ENCODE results near the gene TRAF7.
"Not testable (repeated sequence)": the region's sequence is repeated elsewhere in the genome, so short reads cannot be mapped to it uniquely, and the experiment has no call there.

Gene TRAF7

GRCh38 chr16:2155091-2155950 lies at the start of gene TRAF7:
Gene TRAF7, plus strand, starts transcription at chr16:2155782. Its CDS starts 8,139 bp downstream, at chr16:2163921.
- peak; percentile 88 to 95 for DNase-seq (ENCODE audit: low read depth in 2 of 2)

GRCh38 chr16:2106211-2106610 lies 49.4 kb upstream of the TRAF7 start:
- DNase-seq (ENCODE audit: low read depth in 2 of 2), result not testable (repeated sequence)

DNA sequence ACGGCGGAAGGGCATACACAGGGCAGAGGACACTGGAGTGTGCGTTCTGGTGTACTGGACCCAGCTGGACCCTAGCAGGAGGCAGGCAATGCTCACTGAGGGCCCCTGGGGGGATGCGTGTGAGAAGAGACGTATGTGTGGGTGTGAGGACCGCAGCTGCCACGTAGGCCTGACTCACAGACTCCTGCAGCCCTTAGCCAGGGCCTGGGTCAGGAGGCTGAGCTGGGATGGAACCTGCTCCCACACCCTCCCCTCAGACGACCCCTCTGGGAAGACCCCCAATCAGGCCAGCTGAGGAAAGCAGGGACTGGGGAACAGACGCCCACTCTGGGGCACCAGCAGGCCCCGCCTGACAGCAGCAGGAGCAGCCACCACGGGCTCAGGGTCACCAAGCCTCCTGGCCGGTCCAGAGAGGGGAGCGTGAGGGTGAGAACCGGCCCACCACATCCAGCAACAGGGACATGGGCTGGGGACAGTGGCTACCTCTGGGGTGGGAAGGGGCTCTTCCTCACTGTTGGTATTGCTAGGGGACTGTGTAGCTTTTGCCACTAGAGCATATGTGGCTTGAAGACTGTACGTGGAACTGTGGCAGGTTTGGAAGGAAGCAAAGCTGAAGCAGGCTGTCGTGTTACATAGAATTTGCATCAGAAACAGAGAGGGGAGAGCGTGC lies 48.3 kb upstream of the TRAF7 start:
- DNase-seq (ENCODE audit: low read depth in 2 of 2), result not testable (repeated sequence)

DNA sequence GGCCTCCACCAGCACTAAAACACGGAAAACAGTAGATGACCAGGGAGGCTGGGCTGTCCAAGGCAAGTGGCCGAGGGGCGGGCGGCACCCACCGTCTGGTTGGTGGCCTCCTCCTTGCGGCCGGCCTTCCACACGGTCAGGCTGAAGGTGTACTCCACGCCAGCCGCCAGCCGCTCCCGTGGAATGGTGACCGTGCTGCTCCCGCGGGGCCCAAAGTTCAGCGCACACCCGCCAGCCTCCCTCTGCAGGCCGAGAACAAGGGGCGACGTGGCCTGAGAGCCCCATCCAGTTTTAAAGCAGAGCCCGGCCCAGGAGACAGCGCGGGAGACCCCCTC lies 47.8 kb upstream of the TRAF7 start:
- DNase-seq (ENCODE audit: low read depth in 2 of 2), result not testable (repeated sequence)

GRCh38 chr16:2108446-2109270 lies 46.9 kb upstream of the TRAF7 start:
- DNase-seq (ENCODE audit: low read depth in 2 of 2), result not testable (repeated sequence)

GRCh38 chr16:2109271-2109580 lies 46.4 kb upstream of the TRAF7 start:
- not testable (repeated sequence) for DNase-seq (ENCODE audit: low read depth in 2 of 2)

GRCh38 chr16:2109872-2110271 lies 45.7 kb upstream of the TRAF7 start:
- DNase-seq (ENCODE audit: low read depth in 2 of 2), result not testable (repeated sequence)

DNA sequence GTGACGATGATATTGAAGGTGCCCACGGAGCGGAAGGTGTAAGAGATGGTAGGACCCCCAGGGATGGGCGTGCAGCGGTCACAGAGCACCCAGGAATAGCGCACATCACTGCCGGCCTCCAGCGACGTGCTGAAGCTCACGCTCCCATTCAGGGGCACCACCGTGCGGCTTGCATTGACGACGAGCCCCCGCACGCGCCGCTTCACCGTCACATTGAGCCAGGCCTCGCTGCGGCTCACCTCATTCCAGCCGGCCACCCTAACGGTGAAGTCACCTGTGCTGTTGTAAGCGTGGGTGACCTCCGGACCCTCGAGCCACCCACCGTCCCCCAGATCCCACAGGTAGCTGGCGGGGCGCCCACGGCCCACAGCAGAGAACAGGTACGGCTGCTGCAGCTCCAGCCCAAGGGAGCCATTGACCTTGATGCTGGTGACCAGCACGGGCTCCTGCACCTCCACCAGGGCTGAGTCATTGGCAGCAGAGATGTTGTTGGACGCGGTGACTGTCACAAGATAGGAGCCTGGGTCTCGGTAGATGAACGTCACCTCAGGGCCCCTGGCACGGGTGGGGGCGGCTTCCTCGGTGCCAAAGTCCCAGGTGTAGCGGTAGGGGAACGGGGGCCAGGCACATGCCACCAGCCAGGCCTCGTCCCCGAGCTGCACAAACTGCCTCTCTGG lies 45.1 kb upstream of the TRAF7 start:
- not testable (repeated sequence) for DNase-seq (ENCODE audit: low read depth in 2 of 2)

DNA sequence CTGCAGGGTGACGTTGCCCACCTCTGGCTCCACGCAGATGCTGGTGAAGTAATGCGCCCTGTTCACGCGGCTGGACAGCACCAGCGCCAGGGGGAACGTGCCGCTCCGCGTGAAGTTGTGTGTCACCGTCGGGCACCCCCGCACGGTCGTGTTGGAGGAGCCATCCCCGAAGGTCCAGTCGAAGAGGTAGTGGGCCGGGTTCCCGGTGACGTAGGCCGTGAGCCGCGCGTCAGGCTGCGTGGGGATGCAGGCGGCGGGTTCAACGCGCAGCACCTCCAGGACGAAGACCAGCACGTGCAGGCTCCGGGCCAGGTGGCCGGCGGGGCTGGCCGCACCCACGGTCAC lies 44.6 kb upstream of the TRAF7 start:
- DNase-seq (ENCODE audit: low read depth in 2 of 2), result not testable (repeated sequence)

- not testable (repeated sequence) for DNase-seq (ENCODE audit: low read depth in 2 of 2)
These were observed 43.9 kb upstream of the TRAF7 start for GRCh38 chr16:2111412-2112335.

GRCh38 chr16:2112539-2113106 lies 43.0 kb upstream of the TRAF7 start:
- not testable (repeated sequence) for DNase-seq (ENCODE audit: low read depth in 2 of 2)

- DNase-seq (ENCODE audit: low read depth in 2 of 2), result not testable (repeated sequence)
These were observed 41.4 kb upstream of the TRAF7 start for GRCh38 chr16:2114225-2114624.

DNA sequence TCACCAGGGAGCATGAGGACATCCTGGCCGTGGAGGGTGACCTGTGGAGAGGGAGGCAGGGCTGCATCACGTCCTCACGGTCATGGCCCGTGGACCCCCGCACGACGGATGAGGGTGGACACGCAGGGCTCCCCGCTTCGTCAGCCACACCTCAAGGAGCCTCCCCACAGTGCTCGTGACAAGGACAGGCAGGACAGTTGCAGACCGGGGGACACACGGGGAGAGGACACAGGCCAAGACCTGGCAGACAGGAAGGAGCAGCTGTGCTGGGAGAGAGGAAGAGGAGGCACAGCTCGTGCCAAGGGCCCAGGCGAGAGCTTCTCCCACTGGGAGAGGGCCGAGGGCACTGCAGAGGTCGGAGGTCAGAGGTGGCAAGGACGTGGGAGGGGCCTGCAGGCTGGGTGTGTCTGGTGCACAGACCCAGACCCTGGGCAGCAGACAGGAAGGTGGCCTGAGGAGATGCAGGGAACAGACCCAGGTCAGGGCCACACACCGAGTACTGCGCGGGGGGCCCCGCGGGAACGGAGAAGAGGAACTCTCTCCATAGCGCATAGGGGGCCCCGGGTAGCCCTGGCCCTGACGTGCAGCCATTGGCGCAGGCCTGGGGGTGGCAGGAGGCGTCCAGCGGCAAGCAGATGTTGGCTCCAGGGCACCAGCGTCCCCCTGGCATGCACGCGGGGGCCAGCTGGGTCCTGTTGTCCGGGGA lies 40.5 kb upstream of the TRAF7 start:
- DNase-seq (ENCODE audit: low read depth in 2 of 2), result not testable (repeated sequence)

- DNase-seq (ENCODE audit: low read depth in 2 of 2), result no peak
These were observed 40.0 kb upstream of the TRAF7 start for GRCh38 chr16:2115591-2115973.

DNA sequence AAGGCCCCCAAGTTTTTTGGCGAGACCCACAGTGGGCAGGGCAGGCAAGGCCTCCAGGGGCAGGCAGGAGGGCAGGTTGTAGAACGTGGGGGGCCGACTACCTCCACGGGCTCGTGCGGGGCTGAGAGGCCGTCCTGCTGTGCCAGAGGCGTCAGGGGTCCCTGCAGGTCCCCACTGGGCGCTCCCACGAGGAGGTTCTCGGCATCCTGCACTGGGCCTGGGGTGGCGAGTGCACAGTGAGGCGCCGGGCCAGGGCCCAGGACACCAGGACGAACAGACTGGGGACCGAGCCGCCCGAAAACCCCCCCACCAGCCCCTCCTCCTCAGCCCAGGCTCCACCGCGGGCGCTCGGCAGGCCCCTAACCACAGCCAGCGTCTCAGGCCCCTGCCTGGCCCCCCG lies 39.2 kb upstream of the TRAF7 start:
- not testable (repeated sequence) for DNase-seq (ENCODE audit: low read depth in 2 of 2)

DNA sequence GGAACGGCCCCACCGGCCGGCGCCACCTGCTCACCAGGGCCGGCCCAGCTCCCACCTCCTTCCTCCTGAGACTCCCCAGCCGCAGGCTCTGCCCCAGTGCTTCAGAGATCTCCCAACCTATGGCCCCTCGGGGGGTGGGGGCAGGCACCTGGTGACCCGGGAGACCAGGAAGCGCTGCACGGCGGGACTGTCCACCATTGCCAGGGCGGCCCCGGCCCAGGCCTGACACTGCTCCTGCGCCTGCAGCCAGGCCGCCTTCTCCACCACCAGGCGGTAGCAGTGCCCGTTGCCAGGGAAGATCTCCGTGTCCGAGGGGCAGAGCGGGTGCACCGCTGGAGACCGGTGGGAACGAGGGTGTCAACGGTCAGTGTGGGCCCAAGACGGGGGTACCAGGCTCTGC lies 38.2 kb upstream of the TRAF7 start:
- not testable (repeated sequence) for DNase-seq (ENCODE audit: low read depth in 2 of 2)

- DNase-seq (ENCODE audit: low read depth in 2 of 2), result not testable (repeated sequence)
These were observed 37.4 kb upstream of the TRAF7 start for GRCh38 chr16:2117960-2118722.

DNA sequence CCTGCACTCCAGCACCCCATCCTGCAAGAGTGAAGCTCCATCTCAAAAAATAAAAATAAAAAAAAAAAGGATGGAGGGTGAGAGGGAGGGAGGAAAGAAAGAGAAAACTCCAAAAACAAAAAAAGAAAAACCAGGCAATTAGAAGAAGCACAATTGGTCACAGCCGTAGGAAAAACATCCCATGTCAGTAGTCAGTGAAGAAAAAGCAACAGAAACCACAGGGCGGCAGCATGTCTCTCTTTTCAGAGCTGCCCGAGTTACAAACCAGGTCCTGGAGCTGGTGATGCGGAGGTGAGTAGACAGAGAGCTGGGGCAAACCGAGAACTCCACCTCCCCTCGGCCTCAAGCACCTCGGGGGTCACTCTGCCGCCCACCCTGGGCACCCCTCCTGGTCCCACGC lies 34.3 kb upstream of the TRAF7 start:
- DNase-seq (ENCODE audit: low read depth in 2 of 2), result not testable (repeated sequence)

- no peak for DNase-seq (ENCODE audit: low read depth in 2 of 2)
These were observed 33.7 kb upstream of the TRAF7 start for GRCh38 chr16:2121853-2122252.
